Astrocyte (in vitro differentiated cells and primary cell): ENCODE measurements around the gene GPR153. TPM values are rescaled to one million over a fixed set of nuclear protein-coding genes. Genes with fewer than 3 reads are reported as not detected.

Source experiments
- DNase-seq: peaks from one replicate; pipeline ENCODE4 v3.0.0-alpha.2; 2010; ENCODE audit warnings: low read depth
- FAIRE-seq: peaks from 2 replicates; lab custom pipeline; 2011; peaks lifted over from hg19 to GRCh38; lab: Jason Lieb, UNC
- H2AFZ ChIP-seq: 2 replicates; pipeline ENCODE4 v1.6.0; 2012; ENCODE audit warnings: low read depth, low read length, inconsistent platforms
- H3K27ac ChIP-seq: 2 replicates; pipeline ENCODE4 v1.5.1; 2011; ENCODE audit warnings: low read depth, low read length, inconsistent platforms
- H3K27me3 ChIP-seq: 2 replicates; pipeline ENCODE4 v1.6.0; 2011; ENCODE audit warnings: low read length, inconsistent platforms; ENCODE audit not compliant: insufficient read depth
- H3K36me3 ChIP-seq: 2 replicates; pipeline ENCODE4 v1.5.1; 2011; ENCODE audit warnings: low read length, inconsistent platforms; ENCODE audit not compliant: insufficient read depth
- H3K4me1 ChIP-seq: 2 replicates; pipeline ENCODE4 v1.5.1; 2011; ENCODE audit warnings: low read length, inconsistent platforms; ENCODE audit not compliant: insufficient read depth
- H3K4me2 ChIP-seq: 2 replicates; pipeline ENCODE4 v1.6.0; 2012; ENCODE audit warnings: low read length, inconsistent platforms
- H3K4me3 ChIP-seq: 2 replicates; pipeline ENCODE4 v1.5.1; 2011; ENCODE audit warnings: low read depth, mild to moderate bottlenecking, low read length, inconsistent platforms; ENCODE audit not compliant: insufficient read depth
- H3K79me2 ChIP-seq: 2 replicates; pipeline ENCODE4 v1.6.0; 2012; ENCODE audit warnings: mild to moderate bottlenecking, low read length, inconsistent platforms; ENCODE audit not compliant: insufficient read depth
- H3K9ac ChIP-seq: 2 replicates; pipeline ENCODE4 v1.6.0; 2012; ENCODE audit warnings: mild to moderate bottlenecking, low read length, inconsistent platforms
- H3K9me3 ChIP-seq: 2 replicates; pipeline ENCODE4 v1.5.1; 2012; ENCODE audit warnings: low read depth, mild to moderate bottlenecking, low read length, inconsistent platforms; ENCODE audit not compliant: insufficient read depth
- H4K20me1 ChIP-seq: 2 replicates; pipeline ENCODE4 v1.6.0; 2012; ENCODE audit warnings: low read length, inconsistent platforms; ENCODE audit not compliant: insufficient read depth
- H3K27ac Mint-ChIP-seq: one replicate; pipeline ENCODE4 v1.8.0; 2021; ENCODE audit warnings: mild to moderate bottlenecking, mixed read lengths; ENCODE audit not compliant: unreplicated experiment
- H3K27me3 Mint-ChIP-seq: one replicate; pipeline ENCODE4 v1.8.0; 2021; ENCODE audit warnings: low read depth, mixed read lengths; ENCODE audit not compliant: unreplicated experiment
- H3K36me3 Mint-ChIP-seq: one replicate; pipeline ENCODE4 v1.8.0; 2021; ENCODE audit warnings: low read depth, mixed read lengths; ENCODE audit not compliant: unreplicated experiment
- H3K4me1 Mint-ChIP-seq: one replicate; pipeline ENCODE4 v1.8.0; 2021; ENCODE audit warnings: low read depth, mixed read lengths; ENCODE audit not compliant: unreplicated experiment
- H3K4me3 Mint-ChIP-seq: one replicate; pipeline ENCODE4 v1.8.0; 2021; ENCODE audit warnings: mild to moderate bottlenecking, moderate library complexity, mixed read lengths; ENCODE audit not compliant: unreplicated experiment
- H3K9me3 Mint-ChIP-seq: one replicate; pipeline ENCODE4 v1.8.0; 2021; ENCODE audit warnings: mild to moderate bottlenecking, mixed read lengths; ENCODE audit not compliant: unreplicated experiment
- EZH2 ChIP-seq: IDR thresholded peaks from 2 replicates; pipeline ENCODE4 v1.6.1; 2012; ENCODE audit warnings: mild to moderate bottlenecking, low read length, inconsistent platforms; ENCODE audit not compliant: insufficient read depth
- total RNA-seq: library from RNA; stranded (reverse); gene quantifications from 2 replicates; pipeline ENCODE4 v1.2.1, GENCODE V29; 2021
- TF ChIP-seq, protein P1 (sequence below): IDR thresholded peaks from 2 replicates; pipeline ENCODE4 v1.5.1; 2011; ENCODE audit warnings: low read depth, mild to moderate bottlenecking, inconsistent platforms, low read length, moderate library complexity; ENCODE audit not compliant: insufficient read depth

GPR153 gene
- total RNA-seq, 1 donor from 2014 or later: 3.0 TPM

DNA sequence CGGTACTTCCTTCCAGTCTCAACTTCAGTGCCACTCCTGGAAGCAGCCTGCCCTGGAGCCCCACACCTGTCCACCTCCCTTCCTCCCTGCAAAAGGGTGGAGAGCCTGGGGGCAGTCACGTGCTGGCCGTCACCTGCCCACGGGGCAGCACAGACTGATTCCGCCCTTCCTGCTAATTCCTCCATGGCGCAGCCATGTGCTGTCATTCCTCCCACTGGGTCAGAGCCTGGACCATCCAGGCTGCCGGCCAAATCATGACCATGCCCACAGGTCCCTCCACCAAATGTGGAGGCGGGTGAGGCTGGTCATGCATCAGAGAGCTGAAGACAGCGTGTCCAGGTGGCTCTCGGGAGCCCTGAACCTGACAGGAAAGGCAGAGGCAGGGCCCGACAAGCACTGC is 24.4 kb upstream of the GPR153 start:
- H3K27ac ChIP-seq: no peak overlapping the region
- H3K27me3 Mint-ChIP-seq: no peaks in the 10 kb centered on the region
- no peak for DNase-seq
- H3K9me3 ChIP-seq: no peaks in the 10 kb centered on the region
- no peaks in the 10 kb centered on the region for H3K4me1 Mint-ChIP-seq
- H4K20me1 ChIP-seq: peaks cover 15% of the 10 kb centered on the region
- no peak overlapping the region for H3K9ac ChIP-seq
- no peak overlapping the region for H3K4me3 ChIP-seq
- H3K27me3 ChIP-seq: no peaks in the 10 kb centered on the region
- no peak overlapping the region for H3K4me3 Mint-ChIP-seq
- peaks cover 15% of the 10 kb centered on the region for H3K36me3 Mint-ChIP-seq
- H3K36me3 ChIP-seq: no peaks in the 10 kb centered on the region
- no peak for TF ChIP-seq EZH2
- TF ChIP-seq, protein P1, sequence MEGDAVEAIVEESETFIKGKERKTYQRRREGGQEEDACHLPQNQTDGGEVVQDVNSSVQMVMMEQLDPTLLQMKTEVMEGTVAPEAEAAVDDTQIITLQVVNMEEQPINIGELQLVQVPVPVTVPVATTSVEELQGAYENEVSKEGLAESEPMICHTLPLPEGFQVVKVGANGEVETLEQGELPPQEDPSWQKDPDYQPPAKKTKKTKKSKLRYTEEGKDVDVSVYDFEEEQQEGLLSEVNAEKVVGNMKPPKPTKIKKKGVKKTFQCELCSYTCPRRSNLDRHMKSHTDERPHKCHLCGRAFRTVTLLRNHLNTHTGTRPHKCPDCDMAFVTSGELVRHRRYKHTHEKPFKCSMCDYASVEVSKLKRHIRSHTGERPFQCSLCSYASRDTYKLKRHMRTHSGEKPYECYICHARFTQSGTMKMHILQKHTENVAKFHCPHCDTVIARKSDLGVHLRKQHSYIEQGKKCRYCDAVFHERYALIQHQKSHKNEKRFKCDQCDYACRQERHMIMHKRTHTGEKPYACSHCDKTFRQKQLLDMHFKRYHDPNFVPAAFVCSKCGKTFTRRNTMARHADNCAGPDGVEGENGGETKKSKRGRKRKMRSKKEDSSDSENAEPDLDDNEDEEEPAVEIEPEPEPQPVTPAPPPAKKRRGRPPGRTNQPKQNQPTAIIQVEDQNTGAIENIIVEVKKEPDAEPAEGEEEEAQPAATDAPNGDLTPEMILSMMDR: no peak
- H3K27ac Mint-ChIP-seq: no peak overlapping the region
- H2AFZ ChIP-seq: no peak overlapping the region
- no peak overlapping the region for H3K4me2 ChIP-seq
- no peaks in the 10 kb centered on the region for H3K79me2 ChIP-seq
- no peaks in the 10 kb centered on the region for H3K4me1 ChIP-seq
- no peak for FAIRE-seq
- no peaks in the 10 kb centered on the region for H3K9me3 Mint-ChIP-seq

DNA sequence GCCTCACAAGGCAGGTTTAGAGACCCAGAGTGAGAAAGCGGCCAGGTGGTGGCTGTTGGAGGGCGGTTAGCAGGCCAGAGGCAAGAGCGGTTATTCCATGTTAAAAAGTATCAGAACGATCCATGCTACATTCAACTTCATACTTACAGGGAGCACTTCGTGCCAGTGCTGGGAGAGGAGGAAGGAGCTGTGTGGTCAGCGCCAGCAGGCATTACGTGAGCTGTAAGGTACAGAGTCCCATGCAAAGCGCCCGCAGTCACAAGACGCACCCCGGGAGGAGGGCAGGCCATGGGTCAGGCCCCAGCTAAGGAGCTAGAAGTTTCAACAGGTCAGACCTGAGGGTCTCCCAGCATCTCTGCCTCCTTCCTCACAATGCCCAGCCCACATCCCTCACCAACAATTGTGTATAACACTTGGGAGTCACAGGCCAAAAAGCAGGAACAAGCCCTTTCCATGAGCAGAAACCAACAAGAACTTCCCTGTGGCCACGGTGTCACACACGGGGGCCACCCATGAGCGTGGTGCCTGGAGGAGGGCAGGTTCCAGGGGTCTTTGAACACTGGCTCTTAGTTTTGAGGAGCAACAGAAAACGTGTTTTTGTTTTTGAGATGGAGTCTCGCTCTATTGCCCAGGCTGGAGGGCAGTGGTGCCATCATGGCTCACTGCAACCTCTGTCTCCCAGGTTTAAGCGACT is 21.8 kb upstream of the GPR153 start:
- TF ChIP-seq, protein P1: no peak
- TF ChIP-seq EZH2: no peak
- Histone ChIP-seq H3K27me3 (no peaks in the 10 kb centered on the region), H4K20me1 (peaks cover 15% of the 10 kb centered on the region), H3K36me3 (no peaks in the 10 kb centered on the region), H3K4me3 (no peak overlapping the region), H3K9ac (no peak overlapping the region), H2AFZ (no peak overlapping the region), H3K4me1 (no peaks in the 10 kb centered on the region), H3K9me3 (no peaks in the 10 kb centered on the region), H3K4me2 (no peak overlapping the region), H3K79me2 (no peaks in the 10 kb centered on the region), H3K27ac (no peak overlapping the region)
- H3K4me3 Mint-ChIP-seq: no peak overlapping the region
- H3K9me3 Mint-ChIP-seq: no peaks in the 10 kb centered on the region
- FAIRE-seq: no peak
- no peak for DNase-seq
- H3K27ac Mint-ChIP-seq: no peak overlapping the region
- no peaks in the 10 kb centered on the region for H3K4me1 Mint-ChIP-seq
- H3K36me3 Mint-ChIP-seq: peaks cover 17% of the 10 kb centered on the region
- no peaks in the 10 kb centered on the region for H3K27me3 Mint-ChIP-seq
